ENCODE data around the gene ARRDC2.

- TF ChIP-seq CTCF (conservative IDR thresholded peaks at IDR 0.05; ENCODE audit: low read depth, low read length) = no peak
- no peak for TF ChIP-seq EZH2 (IDR thresholded peaks at IDR 0.05; ENCODE audit: low read length, unreplicated experiment)
Observed at GRCh38 chr19:17985037-17985818, 22.7 kb upstream of the ARRDC2 start.

Measured in PC-3 (cell line).